ENCODE results near the gene GRAMD2B. TPM values are rescaled to one million over a fixed set of nuclear protein-coding genes. Genes with fewer than 3 reads are reported as not detected.
A peak's percentile ranks its signal among the peaks of the same experiment; 100 is the strongest.
"Not testable (repeated sequence)": the region's sequence is repeated elsewhere in the genome, so short reads cannot be mapped to it uniquely, and the experiment has no call there.

Gene GRAMD2B
- total RNA-seq, 3 donors from 2014 or later, result 38.1 to 206 (median 103) TPM

- H3K4me3 ChIP-seq, result no peak overlapping the region
- H3K4me1 ChIP-seq, result no peaks in the 10 kb centered on the region
- H3K27ac ChIP-seq, result peak overlapping the region; percentile 33
- intact Hi-C loops (cut with DNase I; ENCODE audit: low total_unique reads), result no loop called here
- TF ChIP-seq POLR2A (IDR thresholded peaks at IDR 0.05) (no peak), POLR2AphosphoS5 (IDR thresholded peaks at IDR 0.05) (no peak), CTCF (IDR thresholded peaks at IDR 0.05) (no peak)
- peaks cover 0 to 4% of the 10 kb centered on the region in 2 donors for H3K9me3 ChIP-seq
- no peaks in the 10 kb centered on the region for H3K27me3 ChIP-seq
- H3K36me3 ChIP-seq, result no peaks in the 10 kb centered on the region
- no peak for DNase-seq (ENCODE audit: low spot score in 2 of 2)
These were observed 27.6 kb upstream of the GRAMD2B start for GRCh38 chr5:126395605-126396004.

- H3K27me3 ChIP-seq; intact Hi-C loops (cut with DNase I; ENCODE audit: low total_unique reads); H3K4me1 ChIP-seq; DNase-seq (ENCODE audit: low spot score in 2 of 2); H3K27ac ChIP-seq; H3K4me3 ChIP-seq; H3K36me3 ChIP-seq: not testable (repeated sequence)
- peaks cover 0 to 14% of the 10 kb centered on the region in 2 donors for H3K9me3 ChIP-seq
These were observed 26.5 kb upstream of the GRAMD2B start for GRCh38 chr5:126396721-126397120.

- Histone ChIP-seq H3K9me3 (peaks cover 0 to 14% of the 10 kb centered on the region in 2 donors), H3K4me1 (no peaks in the 10 kb centered on the region), H3K36me3 (no peaks in the 10 kb centered on the region), H3K27ac (no peak overlapping the region), H3K27me3 (no peaks in the 10 kb centered on the region), H3K4me3 (no peak overlapping the region)
- TF ChIP-seq CTCF (IDR thresholded peaks at IDR 0.05) (no peak), POLR2A (IDR thresholded peaks at IDR 0.05) (no peak), POLR2AphosphoS5 (IDR thresholded peaks at IDR 0.05) (no peak)
- DNase-seq (ENCODE audit: low spot score in 2 of 2), result no peak
- intact Hi-C loops (cut with DNase I; ENCODE audit: low total_unique reads), result no loop called here
These were observed 24.4 kb upstream of the GRAMD2B start for GRCh38 chr5:126398791-126399190.

- no peaks in the 10 kb centered on the region for H3K27me3 ChIP-seq
- H3K4me1 ChIP-seq, result no peaks in the 10 kb centered on the region
- no peak overlapping the region for H3K27ac ChIP-seq
- TF ChIP-seq CTCF (IDR thresholded peaks at IDR 0.05) (no peak), POLR2AphosphoS5 (IDR thresholded peaks at IDR 0.05) (no peak), POLR2A (IDR thresholded peaks at IDR 0.05) (no peak)
- no peaks in the 10 kb centered on the region for H3K36me3 ChIP-seq
- H3K9me3 ChIP-seq, result peaks cover 0 to 14% of the 10 kb centered on the region in 2 donors
- intact Hi-C loops (cut with DNase I; ENCODE audit: low total_unique reads), result no loop called here
- DNase-seq (ENCODE audit: low spot score in 2 of 2), result no peak
- H3K4me3 ChIP-seq, result no peak overlapping the region
These were observed 22.5 kb upstream of the GRAMD2B start for GRCh38 chr5:126400621-126401251.

GRCh38 chr5:126402621-126403555, 20.3 kb upstream of the GRAMD2B start:
- H3K4me3 ChIP-seq, result no peak overlapping the region
- no peaks in the 10 kb centered on the region for H3K4me1 ChIP-seq
- peaks cover 0 to 14% of the 10 kb centered on the region in 2 donors for H3K9me3 ChIP-seq
- TF ChIP-seq POLR2A (IDR thresholded peaks at IDR 0.05) (no peak), POLR2AphosphoS5 (IDR thresholded peaks at IDR 0.05) (no peak), CTCF (IDR thresholded peaks at IDR 0.05) (no peak)
- no peaks in the 10 kb centered on the region for H3K36me3 ChIP-seq
- H3K27me3 ChIP-seq, result no peaks in the 10 kb centered on the region
- peak overlapping the region; percentile 63 to 69 for H3K27ac ChIP-seq
- no peak for DNase-seq (ENCODE audit: low spot score in 2 of 2)
- intact Hi-C loops (cut with DNase I; ENCODE audit: low total_unique reads), result no loop called here

Data from breast epithelium (tissue), 4 donors.